Neural crest cell (in vitro differentiated cells): ENCODE data around the gene TMEM51. TPM values are rescaled to one million over a fixed set of nuclear protein-coding genes. Genes with fewer than 3 reads are reported as not detected.

ENCODE experiments used
- DNase-seq: peaks from one replicate; pipeline ENCODE4 v3.0.0; 2021; ENCODE audit warnings: low read depth, mixed read lengths, low spot score
- H3K27ac Mint-ChIP-seq: one replicate; pipeline ENCODE4 v1.8.0; 2021; ENCODE audit warnings: mild to moderate bottlenecking, mixed read lengths; ENCODE audit not compliant: unreplicated experiment
- H3K27me3 Mint-ChIP-seq: 2 replicates; pipeline ENCODE4 v1.8.0; 2021; ENCODE audit warnings: low read depth, mild to moderate bottlenecking, mixed read lengths
- H3K36me3 Mint-ChIP-seq: 2 replicates; pipeline ENCODE4 v1.8.0; 2021; ENCODE audit warnings: low read depth, mild to moderate bottlenecking, mixed read lengths
- H3K4me1 Mint-ChIP-seq: 2 replicates; pipeline ENCODE4 v1.8.0; 2021; ENCODE audit warnings: mixed read lengths
- H3K4me3 Mint-ChIP-seq: one replicate; pipeline ENCODE4 v1.8.0; 2021; ENCODE audit warnings: mild to moderate bottlenecking, mixed read lengths
- H3K9me3 Mint-ChIP-seq: 2 replicates; pipeline ENCODE4 v1.8.0; 2021; ENCODE audit warnings: mixed read lengths
- total RNA-seq: library from RNA; stranded (reverse); gene quantifications from 2 replicates; pipeline ENCODE4 v1.2.1, GENCODE V29; 2021
- TF ChIP-seq, protein P1 (sequence below): fragments of 200-600 bp; sonication (generic); conservative IDR thresholded peaks from 2 replicates; pipeline ENCODE4 v1.5.0; 2021; ENCODE audit warnings: antibody characterized with exemption, mild to moderate bottlenecking

Gene TMEM51
- total RNA-seq, 1 donor from 2014 or later = 6.7 TPM

- TF ChIP-seq, protein P1, sequence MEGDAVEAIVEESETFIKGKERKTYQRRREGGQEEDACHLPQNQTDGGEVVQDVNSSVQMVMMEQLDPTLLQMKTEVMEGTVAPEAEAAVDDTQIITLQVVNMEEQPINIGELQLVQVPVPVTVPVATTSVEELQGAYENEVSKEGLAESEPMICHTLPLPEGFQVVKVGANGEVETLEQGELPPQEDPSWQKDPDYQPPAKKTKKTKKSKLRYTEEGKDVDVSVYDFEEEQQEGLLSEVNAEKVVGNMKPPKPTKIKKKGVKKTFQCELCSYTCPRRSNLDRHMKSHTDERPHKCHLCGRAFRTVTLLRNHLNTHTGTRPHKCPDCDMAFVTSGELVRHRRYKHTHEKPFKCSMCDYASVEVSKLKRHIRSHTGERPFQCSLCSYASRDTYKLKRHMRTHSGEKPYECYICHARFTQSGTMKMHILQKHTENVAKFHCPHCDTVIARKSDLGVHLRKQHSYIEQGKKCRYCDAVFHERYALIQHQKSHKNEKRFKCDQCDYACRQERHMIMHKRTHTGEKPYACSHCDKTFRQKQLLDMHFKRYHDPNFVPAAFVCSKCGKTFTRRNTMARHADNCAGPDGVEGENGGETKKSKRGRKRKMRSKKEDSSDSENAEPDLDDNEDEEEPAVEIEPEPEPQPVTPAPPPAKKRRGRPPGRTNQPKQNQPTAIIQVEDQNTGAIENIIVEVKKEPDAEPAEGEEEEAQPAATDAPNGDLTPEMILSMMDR = no peak
Observed at GRCh38 chr1:15218287-15219279, 65.0 kb downstream of the TMEM51 start.

GRCh38 chr1:15219280-15220023 lies 65.9 kb downstream of the TMEM51 start:
- TF ChIP-seq, protein P1 = no peak
- H3K27ac Mint-ChIP-seq = no peak overlapping the region
- no peak overlapping the region for H3K4me3 Mint-ChIP-seq
- H3K4me1 Mint-ChIP-seq = peaks cover 14% of the 10 kb centered on the region
- no peak for DNase-seq
- H3K36me3 Mint-ChIP-seq = peaks cover 31% of the 10 kb centered on the region
- peaks cover 6% of the 10 kb centered on the region for H3K9me3 Mint-ChIP-seq
- no peaks in the 10 kb centered on the region for H3K27me3 Mint-ChIP-seq

More at GRCh38 chr1:15218287-15219279, 65.0 kb downstream of the TMEM51 start:
- peaks cover 6% of the 10 kb centered on the region for H3K9me3 Mint-ChIP-seq
- peaks cover 31% of the 10 kb centered on the region for H3K36me3 Mint-ChIP-seq
- no peak overlapping the region for H3K4me3 Mint-ChIP-seq
- no peak overlapping the region for H3K27ac Mint-ChIP-seq
- H3K27me3 Mint-ChIP-seq = no peaks in the 10 kb centered on the region
- peaks cover 14% of the 10 kb centered on the region for H3K4me1 Mint-ChIP-seq
- no peak for DNase-seq

GRCh38 chr1:15220024-15220392 lies 66.5 kb downstream of the TMEM51 start:
- Mint-ChIP-seq H3K4me1 (peaks cover 12% of the 10 kb centered on the region), H3K4me3 (no peak overlapping the region), H3K27me3 (no peaks in the 10 kb centered on the region), H3K9me3 (peaks cover 6% of the 10 kb centered on the region), H3K36me3 (peaks cover 29% of the 10 kb centered on the region), H3K27ac (no peak overlapping the region)
- TF ChIP-seq, protein P1 = no peak
- DNase-seq = no peak

- no peak overlapping the region for H3K27ac Mint-ChIP-seq
- no peak overlapping the region for H3K4me3 Mint-ChIP-seq
- H3K36me3 Mint-ChIP-seq = peaks cover 29% of the 10 kb centered on the region
- DNase-seq = no peak
- peaks cover 10% of the 10 kb centered on the region for H3K4me1 Mint-ChIP-seq
- H3K9me3 Mint-ChIP-seq = peaks cover 6% of the 10 kb centered on the region
- no peaks in the 10 kb centered on the region for H3K27me3 Mint-ChIP-seq
- TF ChIP-seq, protein P1 = no peak
Observed at GRCh38 chr1:15220825-15221431, 67.4 kb downstream of the TMEM51 start.

DNA sequence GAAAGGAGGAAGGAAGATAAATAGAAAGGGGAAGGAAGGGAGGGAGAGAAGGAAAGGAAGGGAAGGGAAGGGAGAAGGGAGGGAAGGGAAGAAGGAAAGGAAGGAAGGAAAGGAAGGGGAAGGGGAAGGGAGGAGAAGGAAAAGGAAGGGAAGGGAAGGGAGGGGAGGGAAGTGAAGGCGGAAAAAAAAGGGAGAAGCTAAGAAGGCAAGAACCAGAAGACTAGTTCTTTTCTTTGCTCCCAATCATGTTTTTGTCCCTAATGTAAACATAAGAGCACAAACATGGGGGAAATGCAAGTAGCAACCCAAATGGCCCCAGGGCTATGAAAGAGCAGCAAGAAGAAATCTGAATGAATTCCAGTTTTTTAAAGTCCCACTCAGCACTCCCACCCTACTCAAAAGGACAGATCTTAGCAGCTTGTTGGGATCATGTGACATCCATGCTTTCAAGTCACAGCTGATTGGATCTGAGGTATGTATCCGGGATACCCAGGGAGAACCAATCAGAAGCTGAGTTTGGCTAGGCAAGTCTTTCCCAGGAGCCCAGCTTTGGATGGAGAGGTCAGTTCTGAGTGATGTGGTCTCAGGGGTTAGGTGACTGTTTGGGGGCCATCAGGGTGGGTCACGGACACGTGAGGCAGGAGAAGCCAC lies 69.2 kb downstream of the TMEM51 start:
- Mint-ChIP-seq H3K9me3 (peaks cover 4% of the 10 kb centered on the region), H3K27ac (no peak overlapping the region), H3K4me1 (peaks cover 15% of the 10 kb centered on the region), H3K27me3 (no peaks in the 10 kb centered on the region), H3K4me3 (no peak overlapping the region), H3K36me3 (peaks cover 22% of the 10 kb centered on the region)
- TF ChIP-seq, protein P1 = no peak
- DNase-seq = no peak
